Kidney (tissue), 14 donors: ENCODE data around the gene HGF. TPM values are rescaled to one million over a fixed set of nuclear protein-coding genes. Genes with fewer than 3 reads are reported as not detected.
"Not testable (repeated sequence)": the region's sequence is repeated elsewhere in the genome, so short reads cannot be mapped to it uniquely, and the experiment has no call there.

Source experiments
- DNase-seq, 5 donors: peaks; one replicate each; pipeline ENCODE4 v3.0.0-alpha.2; 2013 to 2020
- FAIRE-seq: peaks from 2 replicates; lab custom pipeline; 2012; peaks lifted over from hg19 to GRCh38; lab: Jason Lieb, UNC
- H3K27ac ChIP-seq, 2 donors: one replicate each; pipeline ENCODE4 v1.7.0; 2013; ENCODE audit warnings: low read depth in 2 of 2, low read length in 2 of 2, inconsistent platforms in 1 of 2
- H3K27me3 ChIP-seq: one replicate; pipeline ENCODE4 v1.7.1; 2013; ENCODE audit warnings: low read length, inconsistent platforms; ENCODE audit not compliant: control insufficient read depth, insufficient read depth
- H3K36me3 ChIP-seq, 3 donors: one replicate each; pipeline versions ENCODE4 v1.7.0 to v1.7.1; 2013; ENCODE audit warnings: low read length in 3 of 3, control low read depth in 1 of 3, inconsistent platforms in 1 of 3; ENCODE audit not compliant: insufficient read depth in 3 of 3, control insufficient read depth in 2 of 3
- H3K4me1 ChIP-seq, 3 donors: one replicate each; pipeline versions ENCODE4 v1.7.0 to v1.7.1; 2013; ENCODE audit warnings: low read length in 3 of 3, inconsistent platforms in 1 of 3, low read depth in 1 of 3; ENCODE audit not compliant: control insufficient read depth in 2 of 3, insufficient read depth in 2 of 3
- H3K4me3 ChIP-seq, 3 donors: one replicate each; pipeline versions ENCODE4 v1.7.0 to v1.8.1; 2013; ENCODE audit warnings: low read length in 3 of 3, control low read depth in 1 of 3, inconsistent platforms in 1 of 3
- H3K9ac ChIP-seq, 3 donors: one replicate each; pipeline versions ENCODE4 v1.7.0 to v1.7.1; 2013; ENCODE audit warnings: low read length in 3 of 3, control low read depth in 1 of 3, inconsistent platforms in 1 of 3
- H3K9me3 ChIP-seq, 3 donors: one replicate each; pipeline versions ENCODE4 v1.7.0 to v1.7.1; 2013; ENCODE audit warnings: low read length in 3 of 3, control low read depth in 1 of 3, inconsistent platforms in 1 of 3; ENCODE audit not compliant: control insufficient read depth in 2 of 3, insufficient read depth in 1 of 3
- intact Hi-C: fragments of 100-400 bp; cut with DNase I; formaldehyde crosslinking; loops from one replicate; pipeline ENCODE4 v1.11.1; 2022
- polyA plus RNA-seq: library from polyadenylated mRNA; stranded (reverse); fragments of 350-450 nt; fragmentation: Illumina TruSeq; extraction: RNeasy Lipid Tissue Mini Kit (QIAGEN cat#74804); gene quantifications from one replicate; pipeline ENCODE4 v1.2.3, GENCODE V29; 2014; ENCODE audit warnings: low read depth, low replicate concordance; ENCODE audit not compliant: insufficient read depth
- total RNA-seq: library from RNA; stranded (reverse); fragmentation: NEBNext Ultra II Directional; extraction: Animal tissue kit (Norgen Biotek cat#: 25700); gene quantifications from one replicate; pipeline ENCODE4 v1.2.1, GENCODE V29; 2021
- TF ChIP-seq, protein P1 (sequence below): IDR thresholded peaks from 3 replicates; pipeline ENCODE4 v1.5.1; 2012; ENCODE audit warnings: mild to moderate bottlenecking, moderate library complexity, borderline replicate concordance; ENCODE audit not compliant: insufficient read depth; ENCODE audit errors: extremely low read depth
- donor health status: control.
- donor health status: control.
- donor health status: control.
- donor health status: control.
- donor health status: control.
- donor health status: DM: yes; HTN: yes; CAD: no.
- donor health status: Normal renal cell carcinoma (clear cell type).

The HGF gene
- total and polyA plus RNA-seq, 2 donors from 2014 or later = 2.6 to 23.8 TPM

- H3K4me3 ChIP-seq = no peak overlapping the region
- no peak overlapping the region for H3K9ac ChIP-seq
- DNase-seq (no peak), FAIRE-seq (no peak)
- H3K27me3 ChIP-seq = no peaks in the 10 kb centered on the region
- TF ChIP-seq, protein P1, sequence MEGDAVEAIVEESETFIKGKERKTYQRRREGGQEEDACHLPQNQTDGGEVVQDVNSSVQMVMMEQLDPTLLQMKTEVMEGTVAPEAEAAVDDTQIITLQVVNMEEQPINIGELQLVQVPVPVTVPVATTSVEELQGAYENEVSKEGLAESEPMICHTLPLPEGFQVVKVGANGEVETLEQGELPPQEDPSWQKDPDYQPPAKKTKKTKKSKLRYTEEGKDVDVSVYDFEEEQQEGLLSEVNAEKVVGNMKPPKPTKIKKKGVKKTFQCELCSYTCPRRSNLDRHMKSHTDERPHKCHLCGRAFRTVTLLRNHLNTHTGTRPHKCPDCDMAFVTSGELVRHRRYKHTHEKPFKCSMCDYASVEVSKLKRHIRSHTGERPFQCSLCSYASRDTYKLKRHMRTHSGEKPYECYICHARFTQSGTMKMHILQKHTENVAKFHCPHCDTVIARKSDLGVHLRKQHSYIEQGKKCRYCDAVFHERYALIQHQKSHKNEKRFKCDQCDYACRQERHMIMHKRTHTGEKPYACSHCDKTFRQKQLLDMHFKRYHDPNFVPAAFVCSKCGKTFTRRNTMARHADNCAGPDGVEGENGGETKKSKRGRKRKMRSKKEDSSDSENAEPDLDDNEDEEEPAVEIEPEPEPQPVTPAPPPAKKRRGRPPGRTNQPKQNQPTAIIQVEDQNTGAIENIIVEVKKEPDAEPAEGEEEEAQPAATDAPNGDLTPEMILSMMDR = no peak
- intact Hi-C loops = no loop called here
- no peaks in the 10 kb centered on the region for H3K36me3 ChIP-seq
- no peak overlapping the region for H3K27ac ChIP-seq
- no peaks in the 10 kb centered on the region for H3K4me1 ChIP-seq
- H3K9me3 ChIP-seq = no peaks in the 10 kb centered on the region
These were observed 42.4 kb upstream of the HGF start for GRCh38 chr7:81811956-81812865.

DNA sequence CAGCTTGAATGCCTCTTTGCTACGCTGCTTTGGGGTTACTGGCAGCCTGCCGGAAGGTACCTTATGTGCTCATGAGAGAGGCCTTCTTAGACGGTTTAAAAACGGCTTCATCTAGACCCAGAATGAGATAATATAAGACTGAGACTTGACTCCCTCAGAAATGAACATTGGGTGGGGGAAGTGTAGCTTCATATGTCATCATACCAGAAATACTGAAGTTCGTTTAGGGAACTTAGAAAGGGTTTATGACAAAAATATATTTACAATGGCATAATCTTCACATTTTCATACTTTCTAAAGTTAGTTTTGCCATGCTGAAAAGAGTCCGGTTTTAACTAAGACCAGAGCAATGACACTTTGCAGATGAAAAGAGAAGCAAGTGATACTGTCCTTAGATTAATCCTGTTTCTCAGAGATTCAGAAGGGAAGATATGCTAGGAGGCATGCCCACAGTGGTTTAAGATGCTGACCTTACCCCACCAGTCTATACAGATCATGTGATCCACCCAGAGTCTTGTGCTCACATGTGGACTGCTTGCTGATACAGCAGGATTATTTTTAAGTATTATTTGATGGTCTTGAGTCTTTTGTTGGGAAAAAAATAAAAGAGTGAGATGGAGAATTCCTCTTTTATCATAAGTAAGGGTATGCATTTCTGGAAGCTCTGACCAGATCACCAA is 40.8 kb upstream of the HGF start:
- FAIRE-seq (no peak), DNase-seq (peak in 1 of 5 donors; percentile 4)
- H3K4me1 ChIP-seq = no peaks in the 10 kb centered on the region
- H3K9ac ChIP-seq = no peak overlapping the region
- TF ChIP-seq, protein P1 = no peak
- intact Hi-C loops = no loop called here
- no peak overlapping the region for H3K27ac ChIP-seq
- H3K27me3 ChIP-seq = no peaks in the 10 kb centered on the region
- no peak overlapping the region for H3K4me3 ChIP-seq
- H3K36me3 ChIP-seq = no peaks in the 10 kb centered on the region
- H3K9me3 ChIP-seq = no peaks in the 10 kb centered on the region

- H3K27ac ChIP-seq, H3K4me1 ChIP-seq, H3K36me3 ChIP-seq, H3K4me3 ChIP-seq, FAIRE-seq, intact Hi-C loops, H3K27me3 ChIP-seq, DNase-seq, H3K9me3 ChIP-seq, H3K9ac ChIP-seq: not testable (repeated sequence)
These were observed 38.5 kb upstream of the HGF start for GRCh38 chr7:81808310-81808709.

- Histone ChIP-seq H3K36me3 (no peaks in the 10 kb centered on the region), H3K9ac (no peak overlapping the region), H3K9me3 (no peaks in the 10 kb centered on the region), H3K27ac (no peak overlapping the region), H3K4me3 (no peak overlapping the region), H3K27me3 (no peaks in the 10 kb centered on the region), H3K4me1 (no peaks in the 10 kb centered on the region)
- TF ChIP-seq, protein P1 = no peak
- DNase-seq (no peak), FAIRE-seq (no peak)
- intact Hi-C loops = no loop called here
These were observed 33.4 kb upstream of the HGF start for GRCh38 chr7:81803267-81803666.
